K562 (cell line): Measurements from ENCODE around the gene ZNF692. TPM values are rescaled to one million over a fixed set of nuclear protein-coding genes. Genes with fewer than 3 reads are reported as not detected.
A peak's percentile ranks its signal among the peaks of the same experiment; 100 is the strongest.

Source experiments
- ATAC-seq: fragments of 200-7000 bp; cut with Tn5 transposase; 3 replicates; pipeline ENCODE4 v1.9.1; 2020; ENCODE audit warnings: moderate library complexity
- BruUV-seq: library from RNA; stranded (reverse); fragments of 400-500 nt; replicated peaks from 2 replicates; lab custom pipeline; 2021; lab: Mats Ljungman, UMichigan
- CTCF ChIA-PET: fragments of 300-600 bp; formaldehyde crosslinking; extraction: SDS; loops from one replicate; lab custom pipeline; 2021; ENCODE audit warnings: low intra/inter-chr PET ratio; lab: Yijun Ruan, JAX
- POLR2A ChIA-PET: fragments of 300-600, 350-650 bp; sonication (Branson Sonifier 250); formaldehyde crosslinking; extraction: SDS; loops from one replicate; lab custom pipeline; 2021; ENCODE audit warnings: antibody characterized with exemption, inconsistent platforms; lab: Yijun Ruan, JAX
- DNase-seq, 4 experiments: peaks; one replicate each; pipeline versions ENCODE4 v3.0.0 to v3.0.0-alpha.2; 2011 to 2018; ENCODE audit warnings: low spot score in 3 of 4, mixed read lengths in 3 of 4; ENCODE audit errors: extremely low read depth in 1 of 4
- FAIRE-seq: peaks from 2 replicates; lab custom pipeline; 2011; peaks lifted over from hg19 to GRCh38; lab: Jason Lieb, UNC
- H2AFZ ChIP-seq: 2 replicates; pipeline ENCODE4 v1.6.0; 2011; ENCODE audit warnings: low read depth, low read length, control low read depth, inconsistent platforms
- H3K27ac ChIP-seq: fragments of 200-600 bp; 3 replicates; pipeline ENCODE4 v1.8.0; 2011; ENCODE audit warnings: low read depth, mild to moderate bottlenecking, control low read depth, inconsistent platforms, low read length, moderate library complexity, mixed read lengths; ENCODE audit errors: extremely low read depth
- H3K27me3 ChIP-seq, 2 experiments: fragments of 300-600 bp in 1 of 2; 2 replicates in 1 of 2; 3 replicates in 1 of 2; pipeline versions ENCODE4 v1.6.0 to v1.8.0; 2011; ENCODE audit warnings: inconsistent platforms in 2 of 2, low read length in 2 of 2, mild to moderate bottlenecking in 1 of 2, mixed read lengths in 1 of 2, moderate library complexity in 1 of 2; ENCODE audit not compliant: control insufficient read depth in 2 of 2, insufficient read depth in 2 of 2
- H3K36me3 ChIP-seq: fragments of 300-600 bp; 3 replicates; pipeline ENCODE4 v1.8.0; 2011; ENCODE audit warnings: mild to moderate bottlenecking, low read length, inconsistent platforms; ENCODE audit not compliant: control insufficient read depth, insufficient read depth
- H3K4me1 ChIP-seq, 2 experiments: fragments of 200-600 bp in 1 of 2; replicated peaks in 1 of 2; 2 replicates in 1 of 2; 3 replicates in 1 of 2; pipeline versions ENCODE4 v1.5.1 to v1.8.0; 2011; ENCODE audit warnings: inconsistent platforms in 2 of 2, low read length in 2 of 2, mild to moderate bottlenecking in 1 of 2, mixed read lengths in 1 of 2, moderate library complexity in 1 of 2; ENCODE audit not compliant: control insufficient read depth in 2 of 2, insufficient read depth in 2 of 2
- H3K4me2 ChIP-seq: 2 replicates; pipeline ENCODE4 v1.6.1; 2011; ENCODE audit warnings: low read length, control low read depth, inconsistent platforms, mixed read lengths; ENCODE audit not compliant: insufficient read depth
- H3K4me3 ChIP-seq: fragments of 200-600 bp; sonication (generic), shearing (Covaris generic); 2 replicates; pipeline ENCODE4 v1.5.1; 2016; ENCODE audit warnings: control low read depth, inconsistent platforms
- H3K79me2 ChIP-seq: fragments of 200-600 bp; 3 replicates; pipeline ENCODE4 v1.8.0; 2011; ENCODE audit warnings: low read length, inconsistent platforms; ENCODE audit not compliant: control insufficient read depth, insufficient read depth
- H3K9ac ChIP-seq, 2 experiments: 2 replicates each; pipeline versions ENCODE4 v1.6.0 to v1.6.1; 2011; ENCODE audit warnings: low read depth in 2 of 2, low read length in 2 of 2, control low read depth in 1 of 2, inconsistent platforms in 1 of 2, mild to moderate bottlenecking in 1 of 2, mixed read lengths in 1 of 2; ENCODE audit not compliant: insufficient read depth in 1 of 2
- H3K9me1 ChIP-seq: one replicate; pipeline ENCODE4 v1.6.0; 2011; ENCODE audit warnings: inconsistent platforms, mild to moderate bottlenecking, low read length, moderate library complexity; ENCODE audit not compliant: control insufficient read depth, insufficient read depth
- H3K9me3 ChIP-seq: replicated peaks from 2 replicates; pipeline ENCODE4 v1.5.1; 2011; ENCODE audit warnings: low read depth, low read length, inconsistent platforms; ENCODE audit not compliant: control insufficient read depth, insufficient read depth
- H4K20me1 ChIP-seq: replicated peaks from 2 replicates; pipeline ENCODE4 v1.6.1; 2011; ENCODE audit warnings: low read length, inconsistent platforms, mixed read lengths; ENCODE audit not compliant: control insufficient read depth, insufficient read depth
- NFE2 ChIP-seq: IDR thresholded peaks from 2 replicates; pipeline ENCODE4 v1.6.1; 2014; ENCODE audit warnings: antibody characterized with exemption, low read depth
- RBFOX2 ChIP-seq: fragments of 200-400 bp; formaldehyde crosslinking; IDR thresholded peaks from 2 replicates; pipeline ENCODE4 v1.6.1; 2017; ENCODE audit warnings: low read depth, mild to moderate bottlenecking, low read length, moderate library complexity
- RBM25 ChIP-seq: fragments of 200-400 bp; formaldehyde crosslinking; IDR thresholded peaks from 2 replicates; pipeline ENCODE4 v1.6.1; 2018; ENCODE audit warnings: low read length, low read depth, moderate library complexity; ENCODE audit not compliant: severe bottlenecking
- ZNF316 ChIP-seq: fragments of 450-650 bp; IDR thresholded peaks from 2 replicates; pipeline ENCODE4 v1.6.1; 2016
- WGBS: fragments of 100-300 bp; shearing (Covaris generic); methylation state at CpG from one replicate; pipeline ENCODE4 v1.1.6; 2016; ENCODE audit warnings: low coverage, mixed read lengths; ENCODE audit not compliant: insufficient coverage; ENCODE audit errors: missing lambda C conversion rate; 5-methylcytosine and 5-hydroxymethylcytosine counted together
- in situ Hi-C: fragments of 300-500 bp; cut with MboI; formaldehyde crosslinking; loops from 4 replicates; pipeline ENCODE4 v1.15.0; 2018; ENCODE audit warnings: inconsistent platforms, mixed read lengths
- intact Hi-C: fragments of 100-400 bp; cut with micrococcal nuclease; formaldehyde crosslinking; loops from 2 replicates; pipeline ENCODE4 v1.14.2; 2022
- polyA plus RNA-seq, 8 experiments: library from polyadenylated mRNA; depleted of rRNA in 4 of 8; stranded (reverse) in 5 of 8; unstranded in 3 of 8; fragments of >200 nt; fragmentation: Nextera tagmentation in 2 of 8; fragmentation: Illumina TruSeq in 1 of 8; extraction: Ambion mirVana in 2 of 8; extraction: Trizol in 1 of 8; gene quantifications; 2 replicates each; pipeline versions ENCODE4 v1.2.1 to v1.2.3, GENCODE V29; 2011 to 2014; ENCODE audit warnings: inconsistent platforms in 1 of 8, missing spikeins in 1 of 8
- total RNA-seq, 7 experiments: library from RNA; depleted of rRNA in 6 of 7; stranded (reverse); fragments of >200 nt in 6 of 7; fragmentation: Illumina TruSeq in 2 of 7; extraction: Trizol in 2 of 7; gene quantifications; 2 replicates each; pipeline versions ENCODE4 v1.2.1 to v1.2.3, GENCODE V29; 2011 to 2021; ENCODE audit warnings: low replicate concordance in 1 of 7
- TF ChIP-seq, protein P1 (sequence below), 2 experiments: IDR thresholded peaks in 1 of 2; conservative IDR thresholded peaks in 1 of 2; 2 replicates each; pipeline ENCODE4 v1.6.1; 2016; ENCODE audit warnings: low read depth in 2 of 2, mild to moderate bottlenecking in 1 of 2, missing compliant biosample characterization in 1 of 2, missing genetic modification characterization in 1 of 2, moderate library complexity in 1 of 2

ZNF692 gene
- total and polyA plus RNA-seq, 9 of the 15 experiments (the other 6 are each of a cell fraction or from before 2014, with no cell fraction given) = 8.4 to 143 (median 55.9) TPM

DNA sequence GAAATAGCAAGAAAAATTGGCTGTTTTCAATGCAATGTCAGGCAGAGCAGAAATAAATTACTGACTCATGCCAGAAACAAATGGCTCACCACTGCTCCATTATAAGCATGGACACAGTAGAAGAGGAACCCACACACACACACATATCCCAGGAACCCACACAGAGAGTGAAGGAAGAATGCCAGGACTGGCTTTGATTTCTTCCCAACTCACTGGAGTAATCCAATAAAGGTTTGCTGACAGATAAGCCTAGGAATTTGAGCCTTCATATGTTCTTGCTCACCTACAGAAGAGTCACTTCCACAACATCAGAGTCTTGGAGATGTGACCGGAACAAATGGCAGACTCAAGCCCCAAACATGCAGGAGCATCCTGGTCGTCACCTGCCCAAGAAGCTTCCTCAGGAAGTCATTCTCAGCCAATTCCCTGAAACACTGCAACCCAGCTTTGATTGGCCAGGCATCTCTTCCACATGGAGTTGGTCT, 35.3 kb downstream of the ZNF692 start:
- Histone ChIP-seq H3K27me3 (no peaks in the 10 kb centered on the region), H3K4me3 (no peak overlapping the region), H3K4me1 (peaks cover 18 to 37% of the 10 kb centered on the region in 2 experiments), H3K9me1 (no peaks in the 10 kb centered on the region), H3K9ac (no peak overlapping the region; a peak in 1 of 4 replicates), H3K36me3 (peaks cover 57% of the 10 kb centered on the region; the same call in 2 of the 3 replicates), H3K4me2 (peak overlapping the region; percentile 100), H2AFZ (no peak overlapping the region), H3K27ac (no peak overlapping the region), H4K20me1 (peaks cover 4% of the 10 kb centered on the region; the same call in 1 of the 2 replicates), H3K9me3 (no peaks in the 10 kb centered on the region), H3K79me2 (peaks cover 53% of the 10 kb centered on the region)
- TF ChIP-seq NFE2 (no peak), RBFOX2 (0 out of 2 replicates have a peak, but pooled peaks have one; percentile 25)
- ATAC-seq (no peak), FAIRE-seq (no peak), DNase-seq (no peak)
- 88% methylated on average over 2 of the region's 2 CpGs for WGBS
- ChIA-PET CTCF (no interaction called here), POLR2A (interaction anchor here (6.8 kb wide), 1 partner anchor 14 kb away, joined by 78 read pairs; the partner anchor contains the start of gene ZNF672)
- no TSS peak for BruUV-seq
- intact Hi-C loops (no loop called here), in situ Hi-C loops (no loop called here)

- Histone ChIP-seq H3K36me3 (peaks cover 60% of the 10 kb centered on the region; the same call in 2 of the 3 replicates), H2AFZ (no peak overlapping the region), H3K4me2 (no peak overlapping the region), H3K4me3 (no peak overlapping the region), H4K20me1 (peaks cover 5% of the 10 kb centered on the region; the same call in 1 of the 2 replicates), H3K79me2 (peaks cover 53% of the 10 kb centered on the region), H3K27ac (no peak overlapping the region), H3K9ac (no peak overlapping the region), H3K9me1 (no peaks in the 10 kb centered on the region), H3K9me3 (no peaks in the 10 kb centered on the region), H3K4me1 (peaks cover 18 to 25% of the 10 kb centered on the region in 2 experiments; a peak in 4 of 5 replicates), H3K27me3 (no peaks in the 10 kb centered on the region)
- FAIRE-seq (no peak), ATAC-seq (no peak), DNase-seq (peak in 1 of 4 experiments; percentile 4)
- in situ Hi-C loops (no loop called here), intact Hi-C loops (no loop called here)
- CTCF ChIA-PET = no interaction called here
- TF ChIP-seq RBM25 (no peak), ZNF316 (peak; percentile 27; the same call in 1 of the 2 replicates)
- TF ChIP-seq, protein P1, sequence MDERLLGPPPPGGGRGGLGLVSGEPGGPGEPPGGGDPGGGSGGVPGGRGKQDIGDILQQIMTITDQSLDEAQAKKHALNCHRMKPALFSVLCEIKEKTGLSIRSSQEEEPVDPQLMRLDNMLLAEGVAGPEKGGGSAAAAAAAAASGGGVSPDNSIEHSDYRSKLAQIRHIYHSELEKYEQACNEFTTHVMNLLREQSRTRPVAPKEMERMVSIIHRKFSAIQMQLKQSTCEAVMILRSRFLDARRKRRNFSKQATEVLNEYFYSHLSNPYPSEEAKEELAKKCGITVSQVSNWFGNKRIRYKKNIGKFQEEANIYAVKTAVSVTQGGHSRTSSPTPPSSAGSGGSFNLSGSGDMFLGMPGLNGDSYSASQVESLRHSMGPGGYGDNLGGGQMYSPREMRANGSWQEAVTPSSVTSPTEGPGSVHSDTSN (CRISPR knock-in tag; IDR thresholded peaks at IDR 0.05; ENCODE audit: low read depth) = no peak
- TF ChIP-seq, protein P1 (tag; conservative IDR thresholded peaks at IDR 0.05; ENCODE audit: low read depth) = peak; percentile 40; the same call in 1 of the 2 replicates
- no TSS peak for BruUV-seq
- POLR2A ChIA-PET = interaction anchor here (0.6 to 3.9 kb wide), 4 partner anchors 9 to 120 kb away, joined by 3 to 14 read pairs (median 4); partner anchors contain the start of gene ZNF672
- 76% methylated on average over 13 of the region's 15 CpGs for WGBS
Observed at GRCh38 chr1:248822148-248823032, 36.5 kb downstream of the ZNF692 start.
